GM19463 (cell line): ENCODE results near the gene SMOC2.
"Not testable (repeated sequence)": the region's sequence is repeated elsewhere in the genome, so short reads cannot be mapped to it uniquely, and the experiment has no call there.

Experiments used
- ATAC-seq: cut with Tn5 transposase; IDR thresholded peaks from one replicate; pipeline ENCODE4 v1.9.1; 2021; ENCODE audit warnings: mild to moderate bottlenecking, moderate library complexity; ENCODE audit not compliant: unreplicated experiment

Gene SMOC2

DNA sequence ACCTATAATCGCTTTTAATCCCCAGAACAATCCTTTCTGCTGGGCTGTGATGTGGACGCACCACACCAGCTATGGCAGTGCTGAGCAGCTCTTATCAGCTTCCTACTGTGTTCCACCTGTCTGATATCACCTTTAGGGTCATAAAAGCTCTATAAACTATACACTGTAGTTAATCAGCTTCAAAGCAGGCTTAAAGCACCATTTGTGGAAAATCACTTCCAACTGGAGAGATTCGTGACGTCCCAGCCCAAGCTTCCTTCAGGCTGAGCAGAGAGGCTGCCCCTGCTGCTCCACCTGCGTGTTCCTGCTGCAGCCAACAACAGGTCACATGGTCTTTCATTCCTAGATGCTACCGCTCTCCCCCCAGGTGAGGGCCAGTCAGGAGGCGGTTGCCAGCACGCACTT, 156.5 kb downstream of the SMOC2 start:
- no peak for ATAC-seq

DNA sequence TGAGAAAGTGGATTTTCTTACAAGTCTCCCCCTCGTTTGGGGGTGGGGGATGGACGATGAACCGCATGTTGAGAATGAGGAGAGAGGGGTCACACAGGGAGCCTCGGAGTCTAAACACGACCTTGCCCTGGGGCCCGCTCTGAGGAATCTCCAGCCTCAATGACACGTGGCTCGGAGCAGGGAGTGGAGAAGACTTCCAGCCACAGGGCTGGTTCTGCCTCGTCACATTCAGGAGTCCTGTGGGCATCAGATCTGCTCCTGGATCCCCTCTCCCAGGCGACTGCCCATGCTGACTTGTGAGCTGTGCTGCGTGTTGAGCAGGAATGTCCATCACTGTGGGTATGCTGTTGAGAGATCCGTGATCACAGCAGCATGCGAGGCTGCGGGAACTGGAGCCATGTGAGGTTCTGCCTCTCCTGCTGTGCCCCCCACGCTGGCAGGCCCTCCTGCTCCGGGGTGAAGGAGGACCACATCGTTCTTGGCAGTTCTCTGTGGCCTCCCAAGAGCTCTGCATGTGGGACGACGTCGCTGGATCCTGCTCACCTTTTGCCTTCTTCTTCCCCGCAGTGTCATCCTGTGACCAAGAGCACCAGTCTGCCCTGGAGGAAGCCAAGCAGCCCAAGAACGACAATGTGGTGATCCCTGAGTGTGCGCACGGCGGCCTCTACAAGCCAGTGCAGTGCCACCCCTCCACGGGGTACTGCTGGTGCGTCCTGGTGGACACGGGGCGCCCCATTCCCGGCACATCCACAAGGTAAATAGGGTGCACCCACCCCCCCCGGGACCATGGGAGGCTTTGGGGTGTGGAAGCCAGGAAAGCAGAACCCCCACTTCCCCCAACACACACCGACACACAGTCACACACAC, 157.5 kb downstream of the SMOC2 start:
- no peak for ATAC-seq

DNA sequence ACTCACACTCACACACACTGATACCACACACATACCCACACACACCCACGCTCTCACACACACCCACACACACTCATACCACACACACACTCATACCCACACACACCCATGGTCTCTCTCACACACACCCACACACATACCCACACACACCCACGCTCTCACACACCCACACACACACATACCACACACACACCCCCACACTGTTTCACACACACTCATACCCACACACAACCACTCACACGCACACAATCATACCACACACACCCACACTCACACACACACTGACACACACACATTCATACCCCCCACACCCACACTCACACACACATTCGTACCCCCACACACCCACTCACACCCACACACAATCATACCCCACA, 158.1 kb downstream of the SMOC2 start:
- no peak for ATAC-seq

DNA sequence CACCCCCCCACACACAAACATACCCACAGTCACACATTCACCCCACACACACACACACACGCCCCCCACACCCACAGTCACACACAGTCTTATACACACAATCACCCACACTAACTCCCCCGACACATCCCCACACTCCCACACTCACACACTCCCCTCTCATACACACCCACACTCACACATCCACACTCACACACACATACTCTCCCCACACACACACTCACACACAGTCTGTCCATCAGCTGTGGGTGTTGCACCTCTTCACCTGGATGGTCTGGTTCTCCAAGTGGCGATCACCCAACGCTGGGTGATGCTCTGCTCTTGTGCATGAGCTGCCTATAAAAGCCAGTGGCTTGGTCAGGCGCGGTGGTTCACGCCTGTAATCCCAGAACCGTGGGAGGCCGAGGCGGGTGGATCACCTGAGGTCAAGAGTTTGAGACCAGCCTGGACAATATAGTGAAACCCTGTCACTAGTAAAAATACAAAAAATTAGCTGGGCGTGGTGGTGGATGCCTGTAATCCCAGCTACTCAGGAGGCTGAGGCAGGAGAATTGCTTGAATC, 158.9 kb downstream of the SMOC2 start:
- no peak for ATAC-seq

DNA sequence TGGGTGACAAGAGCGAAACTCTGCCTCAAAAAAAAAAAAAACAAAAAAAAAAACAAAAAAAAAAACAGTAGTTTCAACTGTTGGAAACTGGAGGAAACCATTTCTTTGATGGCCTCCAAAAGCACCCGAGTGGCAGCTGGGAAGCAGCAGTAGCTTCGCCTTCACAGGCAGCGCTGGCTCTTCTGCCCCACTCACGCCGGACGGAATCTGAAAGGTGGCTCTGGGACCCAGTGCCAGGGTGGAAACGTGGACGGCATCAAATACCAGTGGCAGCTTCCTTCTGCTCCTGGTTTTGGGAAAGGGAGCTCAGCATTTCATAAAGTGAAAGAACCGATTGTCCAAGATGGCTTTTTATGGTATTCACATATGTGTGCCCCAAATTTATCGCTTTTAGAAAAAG, 159.4 kb downstream of the SMOC2 start:
- ATAC-seq = no peak

DNA sequence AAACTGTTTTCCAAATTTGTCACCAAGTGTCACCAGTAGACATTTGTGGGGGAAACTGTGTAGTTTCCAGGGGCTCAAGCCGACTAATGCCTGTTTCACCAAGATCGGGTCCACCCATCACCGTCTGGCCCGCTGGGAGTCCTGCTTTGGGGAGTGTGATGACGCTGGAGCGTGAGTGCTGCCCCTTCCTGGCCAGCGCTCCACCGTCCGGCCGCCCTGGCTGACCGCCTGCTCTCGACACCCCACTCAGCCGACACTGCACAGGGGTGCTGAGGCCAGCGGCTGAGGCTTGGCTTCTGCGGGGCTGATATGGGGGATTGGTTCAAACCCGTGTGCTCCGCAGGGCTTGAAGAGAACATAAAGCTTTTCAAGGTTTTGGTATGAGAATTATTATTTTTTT, 160.1 kb downstream of the SMOC2 start:
- no peak for ATAC-seq

DNA sequence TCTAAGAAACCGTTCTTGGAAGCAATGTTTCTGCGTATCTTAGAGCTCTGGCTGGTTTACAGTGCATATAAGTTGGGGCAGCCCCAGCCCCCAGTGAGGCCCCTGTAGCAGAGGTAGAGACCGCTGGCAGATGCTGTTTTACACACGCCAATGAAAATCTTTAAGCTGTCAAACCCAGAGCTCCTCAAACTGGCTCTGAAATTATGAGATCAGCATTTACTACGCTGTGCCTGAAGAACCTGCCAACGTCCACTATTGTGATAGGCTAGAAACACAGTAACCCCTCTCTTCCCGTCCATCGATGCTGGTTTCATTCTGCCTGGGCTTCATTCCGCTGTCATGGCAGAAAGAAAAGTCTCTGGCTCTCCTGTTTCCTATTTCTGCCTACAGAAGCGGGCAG, 160.6 kb downstream of the SMOC2 start:
- no peak for ATAC-seq

DNA sequence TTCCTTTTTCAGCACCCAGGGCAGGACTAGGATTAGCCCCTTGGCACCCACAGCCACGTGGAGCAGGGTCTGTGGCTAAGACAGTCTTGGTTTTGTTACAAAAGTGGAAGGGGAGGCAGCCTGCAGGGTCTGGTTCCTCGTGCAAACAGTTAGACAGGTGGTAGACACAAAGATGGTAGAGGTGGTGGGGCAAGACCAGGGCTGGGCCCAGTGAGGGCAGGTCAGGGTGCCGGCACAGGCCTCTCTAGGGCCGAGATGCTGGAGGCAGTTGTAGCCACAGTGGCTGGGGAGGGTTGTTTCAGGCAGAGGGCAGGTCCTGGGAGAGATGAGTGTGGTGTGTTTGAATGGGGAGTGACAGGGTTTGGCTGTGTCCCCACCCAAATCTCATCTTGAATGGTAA, 161.6 kb downstream of the SMOC2 start:
- ATAC-seq = no peak

DNA sequence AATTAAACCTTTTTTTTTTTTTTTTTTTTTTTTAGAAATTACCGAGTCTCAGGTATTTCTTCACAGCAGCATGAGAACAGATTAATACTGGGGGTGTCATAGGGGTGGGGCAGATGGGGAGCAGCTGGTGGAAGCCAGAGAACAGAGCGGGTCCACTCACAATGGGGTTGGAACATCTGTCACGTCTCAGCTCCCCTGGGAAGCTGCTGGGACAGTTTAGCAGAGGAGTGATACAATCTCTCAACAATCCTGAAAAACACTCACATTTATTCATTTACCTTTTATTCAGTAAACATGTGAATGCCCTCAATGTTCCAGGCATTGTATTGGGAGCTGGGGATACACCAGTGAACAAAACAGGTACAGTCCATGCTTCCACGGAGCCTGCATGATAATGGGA, 162.2 kb downstream of the SMOC2 start:
- no peak for ATAC-seq

DNA sequence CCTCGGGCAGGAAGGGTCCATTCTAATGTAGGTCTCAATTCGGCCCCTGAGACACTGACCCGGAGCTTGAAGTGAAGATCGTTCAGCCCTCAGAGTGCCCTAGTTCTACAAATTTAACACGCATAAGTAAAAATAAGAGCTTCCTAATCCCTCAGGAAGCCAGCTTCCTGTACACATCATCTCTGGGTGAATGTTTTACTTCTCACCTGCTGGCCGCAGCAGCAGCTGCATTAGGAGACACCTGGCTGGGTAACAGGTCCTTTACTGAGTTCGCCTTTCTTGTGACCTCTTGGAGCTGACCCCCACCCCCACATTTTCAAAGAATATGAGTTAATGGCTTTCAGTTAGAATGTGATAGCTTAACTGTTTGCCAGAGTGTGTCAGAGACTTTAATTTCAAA, 165.0 kb downstream of the SMOC2 start:
- no peak for ATAC-seq

DNA sequence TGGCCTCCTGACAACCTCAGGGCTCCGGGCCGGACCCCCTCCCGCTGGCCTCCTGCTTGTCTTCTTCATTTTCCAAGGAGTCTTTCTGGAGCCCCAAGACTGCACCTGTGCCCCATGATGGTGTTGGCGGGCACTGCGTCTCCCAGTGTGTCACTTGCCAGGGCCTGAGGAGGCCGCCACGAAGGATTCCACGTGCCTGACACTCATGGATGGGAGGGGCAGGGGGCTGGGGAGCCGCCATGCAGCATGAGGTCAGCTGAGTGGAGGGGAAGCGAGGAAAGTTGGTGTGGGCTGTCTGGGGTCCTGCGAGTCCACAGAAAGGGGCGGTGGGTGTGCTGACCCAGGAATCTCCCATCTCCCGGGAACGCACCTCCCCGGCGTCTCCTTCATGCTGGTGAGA, 165.7 kb downstream of the SMOC2 start:
- ATAC-seq = no peak

DNA sequence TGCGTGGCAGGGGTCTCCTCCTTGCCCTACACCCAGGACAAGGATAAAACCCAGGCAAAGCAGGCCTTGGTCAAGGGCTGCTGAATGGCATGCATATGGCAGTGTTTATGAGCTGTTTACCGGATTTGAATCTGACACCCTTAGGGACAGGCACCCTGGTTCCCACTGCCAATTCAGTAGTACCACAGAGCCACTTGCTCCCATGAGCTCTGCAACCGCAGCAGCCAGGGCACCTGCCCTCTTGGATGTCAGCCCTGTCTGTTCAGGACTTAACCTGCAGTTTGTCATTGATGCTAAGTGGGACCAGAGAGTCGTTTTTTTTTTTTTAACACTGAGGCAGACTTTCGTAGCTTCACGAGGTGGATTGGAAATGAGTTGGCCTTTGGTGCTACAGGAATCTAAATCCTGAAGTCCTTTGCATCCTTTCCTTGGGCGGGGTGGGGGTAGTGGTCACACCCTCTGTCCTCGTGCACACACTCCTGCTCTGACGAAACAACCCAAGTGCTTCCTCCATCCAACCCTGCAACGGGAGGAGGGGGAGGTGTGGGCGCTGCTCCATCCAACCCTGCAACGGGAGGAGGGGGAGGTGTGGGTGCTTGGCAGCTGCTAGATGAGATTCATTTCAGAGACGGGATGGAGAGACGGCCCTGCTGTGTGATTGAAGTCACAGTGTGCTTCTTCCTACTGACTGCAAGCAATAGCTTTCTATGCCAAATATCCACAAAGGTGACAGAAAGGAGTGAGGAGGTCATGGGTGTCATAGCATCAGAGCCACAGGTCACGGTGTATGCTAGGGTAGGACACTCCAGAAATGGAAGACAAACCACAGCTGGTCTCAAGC, 166.5 kb downstream of the SMOC2 start:
- ATAC-seq = no peak

DNA sequence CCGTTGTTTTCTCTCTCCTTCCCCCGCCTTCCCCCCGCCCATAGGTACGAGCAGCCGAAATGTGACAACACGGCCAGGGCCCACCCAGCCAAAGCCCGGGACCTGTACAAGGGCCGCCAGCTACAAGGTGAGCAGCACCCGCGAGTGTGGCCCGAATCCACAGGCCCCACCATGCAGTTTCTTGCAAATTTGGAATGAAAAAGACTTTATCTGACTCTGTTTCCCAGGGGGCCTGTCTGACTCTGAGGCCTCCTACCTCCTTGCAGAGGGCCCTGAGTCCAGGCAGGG, 167.1 kb downstream of the SMOC2 start:
- ATAC-seq = no peak

DNA sequence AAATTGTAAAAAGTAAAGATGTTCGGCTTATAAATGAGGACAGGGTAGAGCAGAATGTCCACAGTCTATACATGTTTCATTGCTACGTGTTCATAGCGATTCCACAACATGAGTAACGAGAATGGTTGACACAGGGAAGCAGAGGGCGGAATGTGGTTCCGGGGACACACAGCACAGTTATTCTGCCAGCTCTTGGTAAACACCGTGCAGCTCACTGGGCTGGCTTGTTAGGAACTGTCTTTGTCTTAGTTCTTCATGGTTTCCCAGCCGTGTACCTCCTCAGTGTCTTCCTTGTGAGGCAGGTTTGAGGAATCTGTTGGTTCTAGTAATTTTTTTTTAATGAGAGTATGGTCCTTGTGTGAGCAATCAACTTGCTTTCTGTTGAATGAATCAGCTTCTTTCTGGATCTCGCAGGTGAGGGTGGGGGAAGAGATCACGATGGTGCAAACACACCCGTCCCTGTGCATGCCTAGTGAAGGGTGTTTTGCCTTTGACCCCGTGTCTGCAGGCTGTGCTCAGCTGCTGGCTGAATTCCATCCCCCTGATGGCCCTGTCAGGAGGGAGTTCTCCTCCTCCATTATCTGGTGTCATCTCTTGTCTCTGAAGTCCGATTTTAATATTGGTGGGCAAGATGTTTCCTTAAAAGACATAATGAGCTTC, 168.2 kb downstream of the SMOC2 start:
- no peak for ATAC-seq

DNA sequence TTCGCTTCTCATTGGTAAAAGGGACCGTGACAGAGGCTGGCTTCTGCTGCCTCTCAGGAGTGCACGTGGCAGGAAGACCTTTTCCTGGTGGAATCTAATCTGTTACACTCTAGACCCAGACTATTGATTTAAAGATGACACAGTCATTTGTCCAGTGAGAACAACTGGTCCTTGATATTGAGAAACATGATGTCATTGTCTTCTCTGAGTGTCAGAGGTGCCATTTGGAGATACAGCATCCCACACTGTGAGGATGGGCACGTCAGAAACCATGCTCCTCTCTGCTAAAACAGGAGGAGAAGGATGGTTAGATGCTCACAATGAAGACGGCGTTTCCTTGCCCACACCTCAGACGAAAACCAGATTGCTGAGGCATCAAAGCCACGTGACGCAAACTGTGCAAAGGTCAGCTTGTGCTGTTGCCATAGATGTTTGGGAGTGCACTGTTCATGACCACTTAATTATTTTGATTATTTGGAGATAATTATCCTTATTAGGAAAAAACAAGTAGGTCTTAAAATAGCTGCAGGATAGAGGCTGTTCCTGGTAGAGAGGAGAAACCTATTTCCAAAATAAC, 169.0 kb downstream of the SMOC2 start:
- ATAC-seq = no peak

DNA sequence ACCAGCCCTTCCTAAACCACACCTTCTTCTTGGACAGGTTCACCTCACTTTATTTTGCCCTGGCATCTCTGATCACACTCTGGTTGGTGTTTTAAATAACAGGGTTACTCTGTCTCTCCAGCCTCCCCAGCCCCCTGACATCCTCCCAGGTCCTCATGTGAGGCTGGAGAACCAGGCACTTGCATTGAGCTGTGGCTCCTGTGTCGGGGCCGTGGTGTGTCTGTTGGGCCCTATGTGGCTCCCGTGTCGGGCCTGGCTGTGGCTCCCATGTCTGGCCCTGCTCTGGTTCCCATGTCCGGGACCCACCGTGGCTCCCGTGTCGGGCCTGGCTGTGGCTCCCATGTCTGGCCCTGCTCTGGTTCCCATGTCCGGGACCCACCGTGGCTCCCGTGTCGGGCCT, 170.0 kb downstream of the SMOC2 start:
- ATAC-seq = not testable (repeated sequence)

DNA sequence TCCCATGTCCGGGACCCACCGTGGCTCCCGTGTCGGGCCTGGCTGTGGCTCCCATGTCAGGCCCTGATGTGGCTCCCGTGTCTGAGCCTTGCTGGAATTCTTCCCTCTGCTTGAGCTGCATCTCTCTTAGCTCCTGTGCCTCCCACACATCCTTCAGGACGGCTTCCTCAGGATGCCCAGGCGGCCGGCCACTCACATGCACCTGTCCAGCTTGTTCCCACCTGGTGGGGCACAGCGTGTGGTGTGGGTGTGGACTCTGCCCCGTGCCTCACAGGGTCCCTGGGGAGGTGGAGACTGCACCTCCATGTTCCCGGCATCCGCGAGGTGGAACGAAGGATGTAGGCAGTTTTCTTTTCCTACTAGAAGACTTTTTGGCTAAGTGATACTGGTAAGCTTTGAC, 170.7 kb downstream of the SMOC2 start:
- no peak for ATAC-seq

DNA sequence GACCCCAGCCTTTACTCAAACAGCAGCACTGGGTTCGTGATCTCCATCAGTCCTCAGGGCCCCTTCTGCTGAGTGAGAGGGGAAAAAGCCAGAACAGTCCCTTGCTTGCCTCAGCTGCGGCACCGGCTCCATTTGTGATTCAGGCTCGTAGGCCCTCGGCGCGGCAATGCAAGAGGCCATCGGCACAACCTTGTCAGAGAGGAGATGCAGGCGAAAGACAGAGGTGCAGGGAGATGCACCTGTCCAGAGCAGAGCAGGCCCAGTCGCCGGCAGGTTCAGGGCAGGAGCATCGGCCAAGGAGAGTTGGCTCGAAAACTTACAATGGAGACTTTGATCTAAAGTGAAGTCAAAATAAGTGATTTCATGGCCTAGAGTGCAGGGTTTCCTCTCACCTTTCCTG, 171.6 kb downstream of the SMOC2 start:
- no peak for ATAC-seq

DNA sequence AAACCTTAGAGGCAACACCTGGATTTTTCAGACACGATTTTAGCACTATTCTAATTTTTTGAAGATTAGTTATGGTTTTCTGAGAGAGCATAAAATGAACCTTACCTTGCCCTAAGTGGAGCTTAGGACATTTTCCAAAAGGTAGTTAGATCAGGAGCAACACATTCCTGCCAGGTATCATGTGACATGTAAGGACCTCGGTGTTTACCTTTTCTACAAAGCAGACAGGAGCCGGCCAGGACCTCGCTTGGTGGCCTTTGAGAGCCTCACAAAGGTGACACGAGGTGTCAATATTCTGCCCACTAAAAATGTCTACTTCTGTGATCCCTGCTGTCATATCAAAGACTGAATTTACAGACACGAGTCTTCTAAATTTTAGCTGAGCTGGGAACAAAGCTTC, 174.9 kb downstream of the SMOC2 start:
- no peak for ATAC-seq

DNA sequence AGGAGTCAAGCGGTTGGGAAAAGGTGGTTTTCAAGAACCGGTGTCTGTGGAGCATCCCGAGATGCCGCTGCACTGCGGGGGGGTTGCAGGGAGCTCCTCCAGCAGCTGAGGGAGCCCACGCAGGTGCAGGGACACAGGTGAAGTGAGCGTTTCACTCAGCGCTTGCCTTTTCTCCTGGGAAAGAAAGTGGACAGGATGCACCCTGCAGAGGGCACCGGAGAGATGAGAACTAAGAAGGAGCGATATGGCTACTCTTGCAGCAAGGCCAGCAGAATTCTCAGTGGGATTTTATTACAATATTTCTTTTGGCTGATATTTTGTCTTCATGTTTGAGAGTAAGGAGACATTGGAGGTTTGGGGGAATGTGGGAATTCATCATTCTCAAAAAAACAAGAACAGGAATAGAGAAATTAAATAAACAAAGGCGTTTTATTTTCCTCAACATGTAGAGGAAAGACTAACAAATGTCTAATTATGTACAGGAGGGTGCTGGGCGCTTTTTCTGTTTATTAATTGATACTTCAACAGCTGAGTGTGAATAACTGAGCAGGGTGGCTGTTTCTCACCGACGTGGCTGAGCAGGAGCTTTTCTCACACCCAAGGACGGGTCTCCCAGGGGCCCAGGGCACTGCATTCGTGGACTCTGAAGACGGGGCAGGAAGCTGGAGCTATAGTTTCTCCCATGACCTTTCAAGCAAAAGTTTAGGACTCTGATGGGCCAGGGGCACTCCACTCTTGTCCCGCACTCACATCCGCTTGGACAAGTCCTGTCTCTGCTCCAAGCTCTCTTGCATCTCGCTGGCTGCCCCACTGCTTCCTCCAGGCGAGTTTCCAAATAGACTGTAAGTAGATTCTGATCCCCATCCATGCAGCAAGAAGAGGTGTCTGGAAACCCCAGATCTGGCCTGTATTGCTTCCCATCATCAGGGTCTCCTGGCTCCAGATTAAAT, 176.1 kb downstream of the SMOC2 start:
- no peak for ATAC-seq
